Measurements from ENCODE around the gene TAF3. TPM values are rescaled to one million over a fixed set of nuclear protein-coding genes. Genes with fewer than 3 reads are reported as not detected.
A peak's percentile ranks its signal among the peaks of the same experiment; 100 is the strongest.

TAF3 gene
- total RNA-seq, 1 donor, result 3.9 TPM

DNA sequence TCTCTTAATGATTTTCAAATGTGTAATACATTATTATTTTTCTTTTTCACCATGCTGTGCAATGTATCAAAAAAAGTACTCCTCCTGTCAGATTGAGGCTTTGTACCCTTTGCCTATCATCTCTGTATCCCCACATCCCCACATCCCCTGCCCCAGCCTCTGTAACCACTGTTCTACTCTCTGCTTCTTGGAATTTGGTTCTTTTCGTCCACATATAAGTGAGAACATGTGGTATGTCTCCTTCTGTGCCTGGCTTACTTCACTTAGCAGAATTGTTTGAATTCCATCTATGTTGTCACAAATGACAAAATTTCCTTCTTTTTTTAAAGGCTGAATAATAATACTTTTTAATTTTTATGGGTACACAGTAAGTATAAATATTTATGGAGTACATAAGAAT, 13.8 kb downstream of the TAF3 start:
- TF ChIP-seq, protein P1, sequence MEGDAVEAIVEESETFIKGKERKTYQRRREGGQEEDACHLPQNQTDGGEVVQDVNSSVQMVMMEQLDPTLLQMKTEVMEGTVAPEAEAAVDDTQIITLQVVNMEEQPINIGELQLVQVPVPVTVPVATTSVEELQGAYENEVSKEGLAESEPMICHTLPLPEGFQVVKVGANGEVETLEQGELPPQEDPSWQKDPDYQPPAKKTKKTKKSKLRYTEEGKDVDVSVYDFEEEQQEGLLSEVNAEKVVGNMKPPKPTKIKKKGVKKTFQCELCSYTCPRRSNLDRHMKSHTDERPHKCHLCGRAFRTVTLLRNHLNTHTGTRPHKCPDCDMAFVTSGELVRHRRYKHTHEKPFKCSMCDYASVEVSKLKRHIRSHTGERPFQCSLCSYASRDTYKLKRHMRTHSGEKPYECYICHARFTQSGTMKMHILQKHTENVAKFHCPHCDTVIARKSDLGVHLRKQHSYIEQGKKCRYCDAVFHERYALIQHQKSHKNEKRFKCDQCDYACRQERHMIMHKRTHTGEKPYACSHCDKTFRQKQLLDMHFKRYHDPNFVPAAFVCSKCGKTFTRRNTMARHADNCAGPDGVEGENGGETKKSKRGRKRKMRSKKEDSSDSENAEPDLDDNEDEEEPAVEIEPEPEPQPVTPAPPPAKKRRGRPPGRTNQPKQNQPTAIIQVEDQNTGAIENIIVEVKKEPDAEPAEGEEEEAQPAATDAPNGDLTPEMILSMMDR (IDR thresholded peaks at IDR 0.05; ENCODE audit: insufficient read depth, low read length), result no peak
- DNase-seq (ENCODE audit: low read depth), result no peak
- no peak overlapping the region for H3K4me3 ChIP-seq (ENCODE audit: low read depth, low read length)

DNA sequence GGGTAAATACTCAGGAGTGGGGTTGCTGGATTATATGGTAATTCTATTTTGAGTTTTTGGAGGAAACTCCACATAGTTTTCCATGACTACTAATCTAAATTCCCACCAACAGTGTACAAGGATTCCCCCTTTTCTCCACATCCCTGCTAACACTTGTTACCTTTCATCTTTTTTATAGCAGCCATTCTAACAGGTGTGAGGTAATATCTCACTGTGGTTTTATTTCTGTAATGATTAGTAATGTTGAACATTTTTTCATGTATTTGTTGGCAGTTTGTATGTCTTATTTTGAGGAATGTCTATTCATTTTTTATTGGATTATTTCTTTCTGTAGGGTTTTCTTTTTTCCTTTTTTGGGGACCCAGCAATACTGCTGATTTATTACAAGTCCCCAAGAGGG, 14.9 kb downstream of the TAF3 start:
- TF ChIP-seq, protein P1 (IDR thresholded peaks at IDR 0.05; ENCODE audit: insufficient read depth, low read length), result no peak
- no peak overlapping the region for H3K4me3 ChIP-seq (ENCODE audit: low read depth, low read length)
- no peak for DNase-seq (ENCODE audit: low read depth)

DNA sequence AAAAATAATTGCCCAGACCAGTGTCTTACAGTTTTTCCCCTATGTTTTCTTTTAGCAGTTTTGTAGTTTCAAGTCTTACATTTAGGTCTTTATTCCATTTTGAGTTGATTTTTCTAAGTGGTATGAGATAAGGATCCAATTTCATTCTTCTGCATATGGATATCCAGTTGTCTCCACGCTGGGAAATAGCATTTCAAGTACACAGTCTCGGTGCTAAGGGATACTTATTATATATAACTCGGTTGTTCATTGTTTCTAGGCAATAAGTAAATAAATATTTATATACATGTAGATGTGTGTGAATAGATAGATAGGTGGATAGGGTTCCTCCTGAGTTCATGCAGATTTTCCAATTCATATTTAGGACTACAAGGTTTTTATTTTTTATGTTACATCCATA, 16.0 kb downstream of the TAF3 start:
- no peak for DNase-seq (ENCODE audit: low read depth)
- TF ChIP-seq, protein P1 (IDR thresholded peaks at IDR 0.05; ENCODE audit: insufficient read depth, low read length), result no peak
- no peak overlapping the region for H3K4me3 ChIP-seq (ENCODE audit: low read depth, low read length)

DNA sequence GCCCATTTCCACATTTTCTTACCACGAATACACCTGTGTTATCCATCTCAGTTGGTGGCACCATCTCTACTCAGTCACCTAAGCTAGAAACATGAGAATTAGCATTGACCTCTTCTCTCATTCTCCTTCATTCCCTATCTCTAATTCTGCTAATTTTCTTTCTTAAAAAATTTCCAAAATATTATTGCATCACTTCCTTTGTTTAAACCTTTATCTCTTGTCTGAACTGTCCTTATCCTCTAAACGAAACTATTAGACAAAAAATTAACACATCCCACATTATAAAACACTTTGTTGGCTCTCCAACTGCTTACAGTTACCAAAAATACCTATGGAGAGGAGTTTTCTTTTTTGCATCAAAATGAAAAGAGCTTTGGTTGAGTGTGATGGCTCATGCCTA, 18.3 kb downstream of the TAF3 start:
- no peak overlapping the region for H3K4me3 ChIP-seq (ENCODE audit: low read depth, low read length)
- no peak for DNase-seq (ENCODE audit: low read depth)
- TF ChIP-seq, protein P1 (IDR thresholded peaks at IDR 0.05; ENCODE audit: insufficient read depth, low read length), result no peak

DNA sequence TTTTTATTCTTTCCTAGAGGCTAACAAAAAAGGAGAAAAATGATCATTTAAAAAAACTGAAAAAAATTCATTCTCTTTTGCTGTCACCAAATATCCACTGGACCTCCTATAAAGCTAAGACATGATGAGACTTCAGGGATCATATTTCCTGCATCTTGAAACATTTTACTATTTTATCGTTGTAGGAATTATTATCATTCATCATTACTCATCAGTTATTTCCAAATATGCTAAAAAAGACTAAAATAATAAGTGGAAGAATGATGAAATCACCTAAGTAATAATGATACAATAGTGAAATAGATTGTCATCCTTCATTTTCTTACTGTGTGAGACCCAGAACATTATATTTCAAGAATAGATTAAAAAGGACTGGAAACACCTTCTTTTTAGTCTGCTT, 28.3 kb downstream of the TAF3 start:
- TF ChIP-seq, protein P1 (IDR thresholded peaks at IDR 0.05; ENCODE audit: insufficient read depth, low read length), result no peak
- no peak overlapping the region for H3K4me3 ChIP-seq (ENCODE audit: low read depth, low read length)
- peak; percentile 16 for DNase-seq (ENCODE audit: low read depth)

DNA sequence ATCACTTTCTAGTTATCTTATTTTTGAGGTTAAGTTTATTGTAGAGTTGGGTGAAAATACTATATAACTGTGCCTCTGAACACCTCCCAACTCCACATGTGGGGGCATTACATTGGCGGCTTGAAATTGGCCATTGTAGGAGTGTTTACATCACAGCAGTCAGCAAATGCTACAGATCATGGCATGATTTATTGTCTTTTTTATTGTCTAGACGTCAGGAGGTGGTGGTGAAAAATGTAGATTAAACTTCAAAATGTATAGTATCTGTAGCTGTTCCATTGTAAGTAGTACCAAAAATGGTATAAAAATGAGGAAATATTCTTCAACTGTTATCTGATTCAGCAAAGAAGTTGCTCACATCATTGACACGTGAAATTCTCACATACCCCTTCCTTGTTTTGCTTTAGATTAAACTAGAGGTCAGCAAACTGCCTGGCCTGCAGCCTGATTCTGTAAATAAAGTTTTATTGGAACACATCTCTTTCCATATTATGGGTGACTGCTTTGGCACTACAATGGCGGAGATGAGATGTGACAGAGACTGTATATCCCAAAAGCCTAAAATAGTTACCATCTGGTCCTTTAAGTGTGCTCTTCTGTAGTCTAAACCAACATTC, 35.0 kb downstream of the TAF3 start:
- TF ChIP-seq, protein P1 (IDR thresholded peaks at IDR 0.05; ENCODE audit: insufficient read depth, low read length), result no peak
- H3K4me3 ChIP-seq (ENCODE audit: low read depth, low read length), result no peak overlapping the region
- DNase-seq (ENCODE audit: low read depth), result no peak

DNA sequence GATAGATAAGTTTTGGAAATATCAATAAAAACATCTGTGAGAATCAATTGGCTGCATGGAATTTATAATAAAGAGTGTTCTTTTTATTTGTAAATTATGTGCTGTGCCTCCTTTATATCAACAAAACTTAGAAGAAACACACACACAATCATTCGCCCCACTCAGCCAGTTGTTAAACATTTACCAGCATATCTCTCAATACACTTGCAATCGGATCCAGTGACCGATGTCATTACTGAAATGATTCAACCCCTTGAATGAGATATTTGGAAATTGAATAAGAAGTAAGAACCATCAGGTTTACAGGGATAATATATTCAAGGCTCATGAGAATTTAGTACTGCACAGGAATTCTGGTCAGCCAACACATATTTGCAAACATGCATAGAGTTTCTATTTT, 35.6 kb downstream of the TAF3 start:
- TF ChIP-seq, protein P1 (IDR thresholded peaks at IDR 0.05; ENCODE audit: insufficient read depth, low read length), result no peak
- no peak overlapping the region for H3K4me3 ChIP-seq (ENCODE audit: low read depth, low read length)
- DNase-seq (ENCODE audit: low read depth), result no peak
